ENCODE measurements around the gene FCHSD2.

DNA sequence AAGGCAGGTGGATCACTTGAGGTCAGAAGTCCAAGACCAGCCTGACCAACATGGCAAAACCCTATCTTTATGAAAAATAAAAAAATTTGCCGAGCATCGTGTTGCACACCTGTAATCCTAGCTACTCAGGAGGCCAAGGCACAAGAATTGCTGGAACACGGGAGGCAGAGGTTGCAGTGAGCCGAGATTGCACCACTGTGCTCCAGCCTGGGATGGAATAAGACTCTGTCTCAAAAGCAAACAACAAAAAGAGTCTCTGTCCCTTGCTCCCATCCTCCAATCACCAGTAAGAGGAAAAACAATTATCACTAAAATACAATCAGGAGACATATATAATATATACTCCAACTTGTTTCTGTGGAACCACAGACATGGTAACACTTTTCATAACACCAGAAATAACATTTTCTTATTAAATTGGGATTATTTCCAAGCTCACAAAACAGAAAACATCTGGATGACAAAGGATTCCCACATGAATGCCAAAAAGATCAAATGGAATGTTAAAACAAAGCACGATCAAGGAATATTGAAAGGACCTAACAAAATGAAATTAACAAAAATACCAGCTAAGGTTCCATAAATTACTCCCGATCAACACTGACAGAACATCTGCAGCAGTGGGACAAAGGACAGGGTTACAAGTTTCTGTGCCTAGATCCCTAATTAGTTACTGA lies 15.2 kb downstream of the FCHSD2 start:
- no peak for TF ChIP-seq SUZ12 (IDR thresholded peaks at IDR 0.05; ENCODE audit: extremely low read depth, insufficient read depth, insufficient read length)
- TF ChIP-seq ZNF274 (IDR thresholded peaks at IDR 0.05; ENCODE audit: low read depth, low read length): no peak
- TF ChIP-seq YY1 (IDR thresholded peaks at IDR 0.05; ENCODE audit: insufficient read depth, insufficient read length): no peak

Data from NT2/D1 (cell line).